Coronary artery (tissue), 2 donors: ENCODE measurements around the gene KRT71.

Experiments
- DNase-seq: peaks from one replicate; pipeline ENCODE4 v3.0.0-alpha.2; 2017; ENCODE audit warnings: low spot score
- H3K27ac ChIP-seq, 2 donors: fragments of 200-600 bp; sonication (generic); one replicate each; pipeline ENCODE4 v1.5.1; 2016 to 2019
- H3K4me3 ChIP-seq: fragments of 200-600 bp; sonication (generic); 2 replicates; pipeline ENCODE4 v1.5.1; 2016; ENCODE audit warnings: mild to moderate bottlenecking, moderate library complexity
- CTCF ChIP-seq: fragments of 200-600 bp; sonication (generic); IDR thresholded peaks from one replicate; pipeline ENCODE4 v1.5.1; 2019; ENCODE audit warnings: antibody characterized with exemption

Gene KRT71

GRCh38 chr12:52532636-52533035, 20.3 kb downstream of the KRT71 start:
- no peak overlapping the region for H3K27ac ChIP-seq
- no peak for TF ChIP-seq CTCF
- no peak for DNase-seq

GRCh38 chr12:52531566-52532300, 21.2 kb downstream of the KRT71 start:
- H3K4me3 ChIP-seq = no peak overlapping the region
- DNase-seq = no peak
- H3K27ac ChIP-seq = no peak overlapping the region
- no peak for TF ChIP-seq CTCF

More at GRCh38 chr12:52532636-52533035, 20.3 kb downstream of the KRT71 start:
- H3K4me3 ChIP-seq = no peak overlapping the region

GRCh38 chr12:52530905-52531304, 22.0 kb downstream of the KRT71 start:
- DNase-seq = no peak
- no peak overlapping the region for H3K27ac ChIP-seq
- no peak overlapping the region for H3K4me3 ChIP-seq
- TF ChIP-seq CTCF = no peak

- TF ChIP-seq CTCF = no peak
- Histone ChIP-seq H3K4me3 (no peak overlapping the region), H3K27ac (no peak overlapping the region)
Measured at GRCh38 chr12:52530366-52530765, 22.6 kb downstream of the KRT71 start.

GRCh38 chr12:52529846-52530245, 23.1 kb downstream of the KRT71 start:
- DNase-seq = no peak
- no peak overlapping the region for H3K27ac ChIP-seq
- no peak overlapping the region for H3K4me3 ChIP-seq
- no peak for TF ChIP-seq CTCF

More at GRCh38 chr12:52530366-52530765, 22.6 kb downstream of the KRT71 start:
- no peak for DNase-seq

GRCh38 chr12:52529417-52529816, 23.5 kb downstream of the KRT71 start:
- DNase-seq = no peak
- Histone ChIP-seq H3K4me3 (no peak overlapping the region), H3K27ac (no peak overlapping the region)
- TF ChIP-seq CTCF = no peak

GRCh38 chr12:52528641-52529143, 24.3 kb downstream of the KRT71 start:
- TF ChIP-seq CTCF = no peak
- H3K27ac ChIP-seq = no peak overlapping the region
- DNase-seq = peak; percentile 57
- no peak overlapping the region for H3K4me3 ChIP-seq
